WTC11 (cell line): Measurements from ENCODE around the gene CST1. TPM values are rescaled to one million over a fixed set of nuclear protein-coding genes. Genes with fewer than 3 reads are reported as not detected.

Source experiments
- ATAC-seq: fragments of 200-7000 bp; cut with Tn5 transposase; 2 replicates; pipeline ENCODE4 v1.10.0; 2021; ENCODE audit warnings: mild to moderate bottlenecking, moderate library complexity
- CTCF ChIA-PET: fragments of 300-600 bp; sonication (Branson Sonifier 250); formaldehyde crosslinking; loops from one replicate; lab custom pipeline; 2021; ENCODE audit warnings: antibody characterized with exemption; lab: Charles Lee
- POLR2A ChIA-PET: fragments of 350-600 bp; sonication (Branson Sonifier 250); formaldehyde crosslinking; loops from one replicate; lab custom pipeline; 2021; ENCODE audit warnings: antibody characterized with exemption; lab: Charles Lee
- DNase-seq: peaks from one replicate; pipeline ENCODE4 v3.0.0; 2021; ENCODE audit warnings: low spot score
- H3K27ac Mint-ChIP-seq: 2 replicates; pipeline ENCODE4 v1.8.0; 2021; ENCODE audit warnings: mixed read lengths
- H3K27me3 Mint-ChIP-seq: 2 replicates; pipeline ENCODE4 v1.8.0; 2021; ENCODE audit warnings: low read depth, mild to moderate bottlenecking, moderate library complexity, mixed read lengths
- H3K36me3 Mint-ChIP-seq: 2 replicates; pipeline ENCODE4 v1.8.0; 2021; ENCODE audit warnings: mixed read lengths
- H3K4me1 Mint-ChIP-seq: 2 replicates; pipeline ENCODE4 v1.8.0; 2022; ENCODE audit warnings: mixed read lengths
- H3K4me3 Mint-ChIP-seq: 2 replicates; pipeline ENCODE4 v1.8.0; 2021; ENCODE audit warnings: mild to moderate bottlenecking, moderate library complexity, mixed read lengths
- H3K9me3 Mint-ChIP-seq: 2 replicates; pipeline ENCODE4 v1.8.0; 2021; ENCODE audit warnings: mixed read lengths
- ERG ChIP-seq: fragments of 250-450 bp; sonication (Bioruptor Pico); IDR thresholded peaks from 2 replicates; pipeline ENCODE4 v1.8.0; 2021; ENCODE audit warnings: mild to moderate bottlenecking
- FOXP4 ChIP-seq: sonication (generic); formaldehyde crosslinking; IDR thresholded peaks from 2 replicates; pipeline ENCODE4 v1.8.0; 2022; ENCODE audit warnings: mild to moderate bottlenecking, missing genetic modification reagents
- NFATC4 ChIP-seq: fragments of 250-450 bp; sonication (Bioruptor Pico); IDR thresholded peaks from 2 replicates; pipeline ENCODE4 v1.9.0; 2021; ENCODE audit warnings: mild to moderate bottlenecking
- NFE2L1 ChIP-seq: sonication (generic); formaldehyde crosslinking; IDR thresholded peaks from 2 replicates; pipeline ENCODE4 v1.8.1; 2023; ENCODE audit warnings: missing genetic modification reagents
- PRDM15 ChIP-seq: sonication (generic); formaldehyde crosslinking; IDR thresholded peaks from 2 replicates; pipeline ENCODE4 v1.8.0; 2022; ENCODE audit warnings: missing genetic modification reagents
- PREB ChIP-seq: sonication (generic); formaldehyde crosslinking; IDR thresholded peaks from 2 replicates; pipeline ENCODE4 v1.8.1; 2022; ENCODE audit warnings: mild to moderate bottlenecking, missing genetic modification reagents, moderate library complexity, borderline replicate concordance
- PRRX2 ChIP-seq: fragments of 250-450 bp; sonication (Bioruptor Pico); IDR thresholded peaks from 2 replicates; pipeline ENCODE4 v1.8.0; 2021; ENCODE audit warnings: mild to moderate bottlenecking
- RORB ChIP-seq: fragments of 250-450 bp; sonication (Bioruptor Pico); IDR thresholded peaks from 2 replicates; pipeline ENCODE4 v1.9.0; 2021; ENCODE audit warnings: mild to moderate bottlenecking
- TCF7 ChIP-seq: sonication (generic); formaldehyde crosslinking; IDR thresholded peaks from 2 replicates; pipeline ENCODE4 v1.8.0; 2022; ENCODE audit warnings: mild to moderate bottlenecking, low read depth, missing genetic modification reagents, moderate library complexity
- USF1 ChIP-seq: sonication (generic); formaldehyde crosslinking; IDR thresholded peaks from 2 replicates; pipeline ENCODE4 v1.8.0; 2022; ENCODE audit warnings: mild to moderate bottlenecking, missing genetic modification reagents
- ZMAT4 ChIP-seq: fragments of 250-450 bp; sonication (Bioruptor Pico); IDR thresholded peaks from 2 replicates; pipeline ENCODE4 v1.9.0; 2021; ENCODE audit warnings: mild to moderate bottlenecking
- ZNF396 ChIP-seq: fragments of 250-450 bp; sonication (Bioruptor Pico); IDR thresholded peaks from 2 replicates; pipeline ENCODE4 v1.8.0; 2021; ENCODE audit warnings: mild to moderate bottlenecking, moderate library complexity, borderline replicate concordance
- ZNF532 ChIP-seq: fragments of 250-450 bp; sonication (Bioruptor Pico); IDR thresholded peaks from 2 replicates; pipeline ENCODE4 v1.9.0; 2021; ENCODE audit warnings: mild to moderate bottlenecking, borderline replicate concordance
- ZSCAN18 ChIP-seq: fragments of 250-450 bp; sonication (Bioruptor Pico); IDR thresholded peaks from 2 replicates; pipeline ENCODE4 v2.1.2; 2022; ENCODE audit warnings: mild to moderate bottlenecking, moderate library complexity
- total RNA-seq: library from RNA; stranded (reverse); gene quantifications from 3 replicates; pipeline ENCODE4 v1.2.3, GENCODE V29; 2021

CST1 gene
- total RNA-seq, 1 experiment from 2014 or later: 4.5 TPM

- TF ChIP-seq FOXP4: no peak
- no peak for TF ChIP-seq NFATC4 (CRISPR knock-in tag)
- TF ChIP-seq PREB: no peak
- TF ChIP-seq ZNF532: no peak
- no peak for TF ChIP-seq ZSCAN18 (CRISPR knock-in tag)
- TF ChIP-seq PRDM15 (CRISPR knock-in tag): no peak
These were observed 2.4 kb upstream of the CST1 start (continued) for GRCh38 chr20:23753194-23753548.

- H3K27me3 Mint-ChIP-seq: peaks cover 96% of the 10 kb centered on the region
- no peak overlapping the region for H3K27ac Mint-ChIP-seq
- no peaks in the 10 kb centered on the region for H3K36me3 Mint-ChIP-seq
- ChIA-PET POLR2A (no interaction called here), CTCF (interaction anchor here (0.7 kb wide), 1 partner anchor 24 kb away, joined by 3 read pairs; no protein-coding TSS in a partner anchor)
- DNase-seq: no peak
- H3K4me3 Mint-ChIP-seq: no peak overlapping the region
- ATAC-seq: no peak
- H3K9me3 Mint-ChIP-seq: no peaks in the 10 kb centered on the region
- peaks cover 52% of the 10 kb centered on the region for H3K4me1 Mint-ChIP-seq
- TF ChIP-seq PRRX2 (CRISPR knock-in tag) (no peak), ERG (CRISPR knock-in tag) (no peak), ZNF396 (CRISPR knock-in tag) (no peak), RORB (CRISPR knock-in tag) (no peak), ZMAT4 (CRISPR knock-in tag) (no peak), ZNF532 (no peak), TCF7 (CRISPR knock-in tag) (no peak), NFE2L1 (CRISPR knock-in tag) (no peak), NFATC4 (CRISPR knock-in tag) (no peak), USF1 (CRISPR knock-in tag) (no peak)
These were observed 1.9 kb upstream of the CST1 start for GRCh38 chr20:23752481-23753193.
